Trophoblast cell (in vitro differentiated cells and primary cell): Measurements from ENCODE around the gene SCAMP2.

Source experiments
- DNase-seq, 2 donors: peaks; one replicate each; pipeline ENCODE4 v3.0.0-alpha.2; 2016
- H2AFZ ChIP-seq: 2 replicates; pipeline ENCODE4 v1.6.1; 2013; ENCODE audit warnings: low read length, moderate library complexity, mild to moderate bottlenecking; ENCODE audit not compliant: insufficient read depth, poor library complexity
- H2AK5ac ChIP-seq: 2 replicates; pipeline ENCODE4 v1.6.1; 2013; ENCODE audit warnings: mild to moderate bottlenecking, low read length
- H2BK120ac ChIP-seq: 2 replicates; pipeline ENCODE4 v1.6.1; 2013; ENCODE audit warnings: low read length, mild to moderate bottlenecking, moderate library complexity; ENCODE audit not compliant: insufficient read depth, poor library complexity
- H2BK12ac ChIP-seq: 2 replicates; pipeline ENCODE4 v1.6.1; 2013; ENCODE audit warnings: mild to moderate bottlenecking, low read length, moderate library complexity
- H2BK5ac ChIP-seq: 2 replicates; pipeline ENCODE4 v1.6.1; 2013; ENCODE audit warnings: low read length, low read depth, moderate library complexity, mild to moderate bottlenecking; ENCODE audit not compliant: poor library complexity
- H3K14ac ChIP-seq: 2 replicates; pipeline ENCODE4 v1.6.1; 2013; ENCODE audit warnings: mild to moderate bottlenecking, low read length
- H3K18ac ChIP-seq: 2 replicates; pipeline ENCODE4 v1.6.1; 2013; ENCODE audit warnings: mild to moderate bottlenecking, low read length
- H3K23ac ChIP-seq: 2 replicates; pipeline ENCODE4 v1.6.1; 2013; ENCODE audit warnings: low read length
- H3K27ac ChIP-seq: 2 replicates; pipeline ENCODE4 v1.5.1; 2013; ENCODE audit warnings: low read depth, mild to moderate bottlenecking, inconsistent platforms, low read length, moderate library complexity
- H3K27me3 ChIP-seq: 2 replicates; pipeline ENCODE4 v1.6.1; 2013; ENCODE audit warnings: inconsistent platforms, mild to moderate bottlenecking, low read length, moderate library complexity; ENCODE audit not compliant: insufficient read depth
- H3K36me3 ChIP-seq, 2 experiments: 1 replicate in 1 of 2; 2 replicates in 1 of 2; pipeline ENCODE4 v1.6.1; 2013; ENCODE audit warnings: low read length in 2 of 2, mild to moderate bottlenecking in 2 of 2, moderate library complexity in 1 of 2; ENCODE audit not compliant: insufficient read depth in 2 of 2, control insufficient read depth in 1 of 2
- H3K4ac ChIP-seq: 2 replicates; pipeline ENCODE4 v1.6.1; 2013; ENCODE audit warnings: low read depth, mild to moderate bottlenecking, low read length, moderate library complexity
- H3K4me1 ChIP-seq, 2 experiments: 1 replicate in 1 of 2; 2 replicates in 1 of 2; pipeline ENCODE4 v1.6.1; 2013; ENCODE audit warnings: low read length in 2 of 2, mild to moderate bottlenecking in 2 of 2, moderate library complexity in 1 of 2; ENCODE audit not compliant: insufficient read depth in 2 of 2, control insufficient read depth in 1 of 2
- H3K4me2 ChIP-seq: 2 replicates; pipeline ENCODE4 v1.6.1; 2013; ENCODE audit warnings: inconsistent platforms, mild to moderate bottlenecking, low read length, moderate library complexity
- H3K4me3 ChIP-seq: 2 replicates; pipeline ENCODE4 v1.5.1; 2013; ENCODE audit warnings: mild to moderate bottlenecking, low read depth, low read length, inconsistent platforms
- H3K79me1 ChIP-seq: one replicate; pipeline ENCODE4 v1.6.1; 2013; ENCODE audit warnings: low read length
- H3K79me2 ChIP-seq: 2 replicates; pipeline ENCODE4 v1.6.1; 2013; ENCODE audit warnings: low read length, mild to moderate bottlenecking; ENCODE audit not compliant: control insufficient read depth, insufficient read depth, poor library complexity
- H3K9ac ChIP-seq: 2 replicates; pipeline ENCODE4 v1.6.1; 2013; ENCODE audit warnings: mild to moderate bottlenecking, low read length
- H3K9me3 ChIP-seq: 2 replicates; pipeline ENCODE4 v1.6.1; 2013; ENCODE audit warnings: low read depth, mild to moderate bottlenecking, control low read depth, inconsistent platforms, low read length; ENCODE audit not compliant: insufficient read depth
- H4K12ac ChIP-seq: 2 replicates; pipeline ENCODE4 v1.6.1; 2013; ENCODE audit warnings: low read depth, mild to moderate bottlenecking, low read length, moderate library complexity
- H4K8ac ChIP-seq: 2 replicates; pipeline ENCODE4 v1.6.1; 2013; ENCODE audit warnings: low read depth, mild to moderate bottlenecking, low read length, moderate library complexity
- H4K91ac ChIP-seq: one replicate; pipeline ENCODE4 v1.6.1; 2013; ENCODE audit warnings: low read depth, mild to moderate bottlenecking, low read length, moderate library complexity
- WGBS: extraction: QIAGEN DNeasy Blood & Tissue Kit; methylation state at CpG from one replicate; pipeline ENCODE4 v1.1.7; 2013; ENCODE audit warnings: missing lambda C conversion rate; ENCODE audit not compliant: insufficient read length, insufficient coverage; ENCODE audit errors: extremely low coverage; 5-methylcytosine and 5-hydroxymethylcytosine counted together

The SCAMP2 gene

GRCh38 chr15:74833376-74834107, 39.6 kb downstream of the SCAMP2 start:
- Histone ChIP-seq H3K4me2 (no peak overlapping the region), H4K91ac (no peak overlapping the region), H2BK12ac (no peak overlapping the region), H2AK5ac (no peak overlapping the region), H3K79me1 (no peaks in the 10 kb centered on the region), H2AFZ (no peak overlapping the region), H4K12ac (no peak overlapping the region), H2BK5ac (no peak overlapping the region), H3K9me3 (no peaks in the 10 kb centered on the region), H4K8ac (no peak overlapping the region), H3K9ac (no peak overlapping the region), H3K14ac (no peak overlapping the region), H3K23ac (no peak overlapping the region), H2BK120ac (no peak overlapping the region), H3K79me2 (no peaks in the 10 kb centered on the region), H3K27ac (no peak overlapping the region), H3K27me3 (no peaks in the 10 kb centered on the region), H3K4me1 (peaks cover 0 to 3% of the 10 kb centered on the region in 2 experiments), H3K18ac (no peak overlapping the region), H3K4ac (no peak overlapping the region), H3K36me3 (peaks cover 0 to 3% of the 10 kb centered on the region in 2 experiments), H3K4me3 (no peak overlapping the region)
- no peak for DNase-seq
- no CpG with 5 or more reads among the region's 12 CpGs for WGBS

GRCh38 chr15:74832826-74833225, 40.3 kb downstream of the SCAMP2 start:
- Histone ChIP-seq H3K18ac (no peak overlapping the region), H3K4me1 (peaks cover 0 to 3% of the 10 kb centered on the region in 2 experiments), H2BK120ac (no peak overlapping the region), H2BK5ac (no peak overlapping the region), H3K14ac (no peak overlapping the region), H3K36me3 (peaks cover 0 to 3% of the 10 kb centered on the region in 2 experiments), H2AK5ac (no peak overlapping the region), H2BK12ac (no peak overlapping the region), H3K27ac (no peak overlapping the region), H4K12ac (no peak overlapping the region), H3K4ac (no peak overlapping the region), H3K79me1 (no peaks in the 10 kb centered on the region), H2AFZ (no peak overlapping the region), H3K79me2 (no peaks in the 10 kb centered on the region), H4K91ac (no peak overlapping the region), H3K23ac (no peak overlapping the region), H3K4me2 (no peak overlapping the region), H4K8ac (no peak overlapping the region), H3K9ac (no peak overlapping the region), H3K4me3 (no peak overlapping the region), H3K27me3 (no peaks in the 10 kb centered on the region), H3K9me3 (no peaks in the 10 kb centered on the region)
- WGBS: no CpG with 5 or more reads among the region's 4 CpGs
- no peak for DNase-seq

GRCh38 chr15:74831813-74832495, 41.2 kb downstream of the SCAMP2 start:
- Histone ChIP-seq H2AK5ac (no peak overlapping the region), H4K91ac (no peak overlapping the region), H3K27me3 (no peaks in the 10 kb centered on the region), H3K23ac (no peak overlapping the region), H3K4ac (no peak overlapping the region), H3K4me2 (no peak overlapping the region), H3K14ac (no peak overlapping the region), H4K12ac (no peak overlapping the region), H2AFZ (no peak overlapping the region), H2BK12ac (no peak overlapping the region), H3K36me3 (peaks cover 0 to 3% of the 10 kb centered on the region in 2 experiments), H2BK5ac (no peak overlapping the region), H3K4me3 (no peak overlapping the region), H2BK120ac (no peak overlapping the region), H3K18ac (no peak overlapping the region), H3K79me2 (no peaks in the 10 kb centered on the region), H3K27ac (no peak overlapping the region), H3K4me1 (peaks cover 0 to 3% of the 10 kb centered on the region in 2 experiments), H3K9ac (no peak overlapping the region), H3K79me1 (no peaks in the 10 kb centered on the region), H3K9me3 (no peaks in the 10 kb centered on the region), H4K8ac (no peak overlapping the region)
- no CpG with 5 or more reads among the region's 15 CpGs for WGBS
- DNase-seq: no peak

- Histone ChIP-seq H3K27ac (no peak overlapping the region), H2BK5ac (no peak overlapping the region), H3K23ac (no peak overlapping the region), H2BK120ac (no peak overlapping the region), H3K4me3 (no peak overlapping the region), H3K79me1 (no peaks in the 10 kb centered on the region), H2AK5ac (no peak overlapping the region), H3K9me3 (no peaks in the 10 kb centered on the region), H4K12ac (no peak overlapping the region), H3K9ac (no peak overlapping the region), H4K91ac (no peak overlapping the region), H3K18ac (no peak overlapping the region), H3K27me3 (peaks cover 6% of the 10 kb centered on the region), H3K4me1 (peaks cover 0 to 3% of the 10 kb centered on the region in 2 experiments), H3K79me2 (no peaks in the 10 kb centered on the region), H4K8ac (no peak overlapping the region), H3K14ac (no peak overlapping the region), H2AFZ (no peak overlapping the region), H3K4me2 (no peak overlapping the region), H2BK12ac (no peak overlapping the region), H3K4ac (no peak overlapping the region), H3K36me3 (peaks cover 0 to 3% of the 10 kb centered on the region in 2 experiments)
- no peak for DNase-seq
- WGBS: no CpG with 5 or more reads among the region's 5 CpGs
Observed at GRCh38 chr15:74830868-74831267, 42.3 kb downstream of the SCAMP2 start.
